D721Med (cell line): ENCODE data around the gene PHACTR1.

ENCODE experiments used
- DNase-seq: peaks from one replicate; pipeline ENCODE4 v3.0.0; 2011; ENCODE audit warnings: low spot score; ENCODE audit not compliant: insufficient read length
- FAIRE-seq: peaks from 2 replicates; lab custom pipeline; 2011; peaks lifted over from hg19 to GRCh38; lab: Jason Lieb, UNC
- TF ChIP-seq, protein P1 (sequence below): IDR thresholded peaks from 2 replicates; pipeline ENCODE4 v1.5.1; 2012; ENCODE audit warnings: mild to moderate bottlenecking, control low read depth; ENCODE audit not compliant: insufficient read depth; ENCODE audit errors: missing control alignments

PHACTR1 gene

DNA sequence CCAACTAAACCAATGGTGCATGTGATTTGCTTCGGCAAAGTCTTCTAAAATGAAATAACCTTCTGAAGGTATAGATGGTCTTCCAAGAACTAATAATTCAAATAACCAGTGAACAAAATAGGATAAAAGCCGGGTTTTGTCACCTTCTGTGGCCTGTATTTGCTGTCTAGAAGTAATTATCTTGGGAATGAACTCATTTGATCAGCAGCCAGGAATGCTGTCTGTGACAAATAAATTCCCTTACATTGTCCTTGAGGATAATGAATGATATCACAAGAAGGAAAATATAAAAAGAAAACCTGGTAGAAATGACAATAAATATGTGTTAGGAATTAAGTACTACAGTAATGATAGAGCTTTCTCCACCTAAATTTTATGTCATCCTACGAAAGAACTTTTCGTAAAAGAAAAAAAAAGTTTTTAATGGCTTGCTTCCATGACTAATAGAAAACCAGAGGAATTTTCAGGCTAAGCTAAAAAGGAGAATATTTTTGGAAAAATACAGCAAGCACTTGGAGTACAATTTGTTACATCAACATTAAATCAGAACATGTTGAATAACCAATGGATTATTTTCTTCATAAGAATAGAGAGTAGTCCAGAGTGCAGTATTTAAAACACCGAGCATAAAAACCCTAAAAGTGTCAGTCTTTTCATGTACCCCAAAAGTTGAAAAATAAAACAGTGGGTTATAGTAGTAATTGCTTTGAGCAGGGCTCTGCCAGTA is 364.1 kb downstream of the PHACTR1 start:
- DNase-seq, result no peak
- no peak for FAIRE-seq
- TF ChIP-seq, protein P1, sequence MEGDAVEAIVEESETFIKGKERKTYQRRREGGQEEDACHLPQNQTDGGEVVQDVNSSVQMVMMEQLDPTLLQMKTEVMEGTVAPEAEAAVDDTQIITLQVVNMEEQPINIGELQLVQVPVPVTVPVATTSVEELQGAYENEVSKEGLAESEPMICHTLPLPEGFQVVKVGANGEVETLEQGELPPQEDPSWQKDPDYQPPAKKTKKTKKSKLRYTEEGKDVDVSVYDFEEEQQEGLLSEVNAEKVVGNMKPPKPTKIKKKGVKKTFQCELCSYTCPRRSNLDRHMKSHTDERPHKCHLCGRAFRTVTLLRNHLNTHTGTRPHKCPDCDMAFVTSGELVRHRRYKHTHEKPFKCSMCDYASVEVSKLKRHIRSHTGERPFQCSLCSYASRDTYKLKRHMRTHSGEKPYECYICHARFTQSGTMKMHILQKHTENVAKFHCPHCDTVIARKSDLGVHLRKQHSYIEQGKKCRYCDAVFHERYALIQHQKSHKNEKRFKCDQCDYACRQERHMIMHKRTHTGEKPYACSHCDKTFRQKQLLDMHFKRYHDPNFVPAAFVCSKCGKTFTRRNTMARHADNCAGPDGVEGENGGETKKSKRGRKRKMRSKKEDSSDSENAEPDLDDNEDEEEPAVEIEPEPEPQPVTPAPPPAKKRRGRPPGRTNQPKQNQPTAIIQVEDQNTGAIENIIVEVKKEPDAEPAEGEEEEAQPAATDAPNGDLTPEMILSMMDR, result no peak

DNA sequence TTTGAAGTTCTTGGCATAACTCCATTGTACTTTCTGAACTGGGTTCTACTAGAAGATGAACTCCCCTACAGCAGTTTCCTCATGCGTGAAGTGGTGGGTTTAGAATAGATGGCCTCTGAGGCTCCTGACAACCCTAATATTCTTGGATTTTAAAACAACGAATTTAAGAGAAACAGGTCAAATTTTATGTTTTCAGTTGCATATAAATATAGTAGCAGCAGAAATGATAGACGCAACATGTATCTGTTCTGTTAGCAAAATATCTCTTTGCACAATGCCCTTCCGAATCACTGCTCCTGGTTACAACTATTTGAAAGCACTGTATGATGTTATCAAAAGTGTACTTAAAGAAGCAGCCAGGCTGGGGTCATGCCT is 364.6 kb downstream of the PHACTR1 start:
- TF ChIP-seq, protein P1, result no peak

DNA sequence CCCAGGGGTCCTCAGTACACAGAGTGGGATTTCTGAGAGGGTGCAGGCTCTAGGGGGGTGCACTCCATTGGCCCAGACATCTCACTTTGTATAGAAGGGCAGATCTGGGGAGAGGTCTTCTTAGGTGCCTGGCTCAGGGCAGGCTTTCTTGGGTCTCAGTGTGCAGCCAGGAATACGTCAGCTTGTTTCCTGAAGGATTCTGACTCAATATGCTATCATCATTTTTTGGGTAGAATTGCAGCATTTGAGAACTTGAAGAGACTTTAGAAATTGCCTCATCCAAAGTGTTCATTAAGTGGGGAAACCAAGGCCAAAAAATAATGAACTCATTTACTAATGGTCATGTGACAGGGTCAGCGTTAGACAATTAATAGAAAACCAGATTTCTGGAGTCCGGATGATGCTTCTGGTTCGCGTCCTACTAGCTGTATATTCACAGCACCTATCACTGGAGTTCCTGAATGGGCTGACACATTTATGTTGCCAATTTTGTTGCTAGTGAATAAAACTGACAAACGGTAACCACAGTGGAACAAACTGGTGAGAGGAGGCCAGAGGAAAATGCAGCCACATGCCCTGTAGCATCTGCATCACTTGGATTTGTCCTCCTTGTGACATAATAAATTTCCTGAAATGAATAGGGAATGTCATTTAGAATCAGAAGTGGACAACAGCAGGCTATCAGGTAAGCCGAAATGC is 372.9 kb downstream of the PHACTR1 start:
- TF ChIP-seq, protein P1, result no peak
- DNase-seq (no peak), FAIRE-seq (no peak)

More for the DNA sequence above, 364.6 kb downstream of the PHACTR1 start:
- FAIRE-seq, result no peak
- DNase-seq, result no peak

DNA sequence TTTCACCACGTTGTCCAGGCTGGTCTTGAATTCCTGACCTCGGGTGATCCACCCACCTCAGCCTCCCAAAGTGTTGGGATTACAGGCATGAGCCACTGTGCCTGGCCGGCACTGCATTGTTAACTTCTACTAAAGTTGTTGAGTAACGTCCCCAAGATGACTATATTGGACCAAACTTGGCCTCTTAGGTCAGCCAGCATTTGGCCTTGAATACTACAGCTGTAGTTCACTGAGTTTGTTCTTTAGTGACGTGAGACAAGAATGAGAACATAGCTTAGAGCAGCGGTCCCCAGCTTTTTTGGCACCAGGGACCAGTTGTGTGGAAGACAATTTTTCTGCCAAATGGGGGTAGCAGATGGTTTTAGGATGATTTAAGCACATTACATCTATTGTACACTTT is 374.6 kb downstream of the PHACTR1 start:
- TF ChIP-seq, protein P1, result no peak
- no peak for FAIRE-seq
- DNase-seq, result no peak

DNA sequence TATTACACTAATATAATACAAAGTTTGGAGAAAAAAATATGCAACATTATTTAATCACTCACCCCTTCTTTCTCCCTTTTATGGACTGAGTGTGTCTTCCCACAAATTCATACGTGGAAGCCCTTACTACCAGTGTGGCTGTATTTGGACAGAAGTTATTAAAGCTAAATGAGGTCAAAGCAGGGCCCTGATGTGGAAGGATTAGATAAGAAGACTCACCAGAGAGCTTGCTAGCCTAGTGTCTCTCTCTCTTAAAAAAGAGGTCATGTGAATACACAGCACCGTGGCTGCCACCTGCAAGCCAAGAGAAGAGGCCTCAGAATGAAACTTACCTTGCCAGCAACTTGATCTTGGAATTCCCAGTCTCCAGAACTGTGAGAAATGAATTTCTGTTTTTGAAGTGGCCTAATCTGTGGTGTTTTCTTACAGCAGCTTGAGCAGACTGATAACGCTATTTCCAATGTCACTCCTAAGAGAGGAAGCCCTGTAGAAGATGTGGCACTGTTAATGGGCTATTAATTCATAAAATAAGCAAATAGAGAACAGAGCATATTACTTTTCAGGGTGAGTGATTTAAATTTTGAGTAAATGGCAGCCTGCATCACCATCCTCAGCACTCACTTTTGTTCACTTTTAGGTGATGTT is 378.3 kb downstream of the PHACTR1 start:
- FAIRE-seq (no peak), DNase-seq (no peak)
- TF ChIP-seq, protein P1, result no peak

DNA sequence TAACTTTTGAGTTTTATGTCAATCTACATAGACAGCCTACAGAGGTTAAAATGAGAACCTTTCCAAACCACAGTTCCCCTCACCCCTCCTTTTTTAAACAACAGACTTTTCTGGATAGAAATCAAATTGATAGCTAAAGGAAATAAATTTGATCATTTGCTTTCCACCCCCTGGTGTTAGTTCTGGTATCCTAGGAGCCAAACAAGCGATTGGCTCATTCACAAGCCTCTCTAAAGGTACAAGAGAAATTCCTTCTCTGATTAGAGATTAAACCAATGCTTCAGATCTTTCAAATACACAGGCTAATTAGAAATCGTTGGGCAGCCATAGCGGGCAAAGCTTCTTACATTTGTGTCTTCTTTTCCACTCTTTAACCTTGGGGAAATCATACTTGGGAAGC is 379.5 kb downstream of the PHACTR1 start:
- TF ChIP-seq, protein P1, result no peak
- FAIRE-seq (no peak), DNase-seq (no peak)
